ENCODE data around the gene SPAG17. TPM values are rescaled to one million over a fixed set of nuclear protein-coding genes. Genes with fewer than 3 reads are reported as not detected.
A peak's percentile ranks its signal among the peaks of the same experiment; 100 is the strongest.

Gene SPAG17
- total RNA-seq, 1 donor from 2014 or later, result 0.52 TPM

DNA sequence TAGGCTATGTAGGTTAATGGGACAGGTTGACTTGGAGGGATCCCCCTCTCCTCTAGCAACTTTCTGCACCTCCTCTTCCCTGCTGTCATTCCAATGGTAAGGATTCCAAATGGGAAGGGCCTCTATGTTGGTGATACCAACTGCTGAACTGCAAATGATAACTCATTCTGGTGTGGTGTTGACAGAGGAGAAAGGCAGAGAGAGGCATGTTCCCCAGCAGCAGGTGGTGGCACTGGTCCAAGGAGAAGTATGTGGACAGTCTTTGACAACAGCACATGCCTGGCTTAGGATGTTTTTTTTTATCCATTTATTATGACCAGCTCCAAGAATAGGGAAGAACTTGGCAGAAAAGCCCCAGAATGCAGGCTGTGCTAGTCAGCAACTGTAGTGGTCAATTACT lies 19.6 kb upstream of the SPAG17 start:
- Histone ChIP-seq H3K4me3 (ENCODE audit: low read length in 3 of 3) (no peak overlapping the region), H3K27me3 (ENCODE audit: control insufficient read depth in 3 of 3, insufficient read depth in 3 of 3, low read length in 3 of 3) (no peaks in the 10 kb centered on the region), H3K27ac (ENCODE audit: low read depth, low read length) (no peak overlapping the region), H3K36me3 (ENCODE audit: control insufficient read depth in 3 of 3, insufficient read depth in 3 of 3, low read length in 3 of 3) (no peaks in the 10 kb centered on the region), H3K9ac (ENCODE audit: low read depth in 1 of 3, low read length in 3 of 3) (no peak overlapping the region), H3K9me3 (ENCODE audit: control insufficient read depth in 3 of 3, low read length in 3 of 3) (no peaks in the 10 kb centered on the region), H3K4me1 (ENCODE audit: control insufficient read depth in 3 of 3, insufficient read depth in 3 of 3, low read length in 3 of 3) (no peaks in the 10 kb centered on the region)

DNA sequence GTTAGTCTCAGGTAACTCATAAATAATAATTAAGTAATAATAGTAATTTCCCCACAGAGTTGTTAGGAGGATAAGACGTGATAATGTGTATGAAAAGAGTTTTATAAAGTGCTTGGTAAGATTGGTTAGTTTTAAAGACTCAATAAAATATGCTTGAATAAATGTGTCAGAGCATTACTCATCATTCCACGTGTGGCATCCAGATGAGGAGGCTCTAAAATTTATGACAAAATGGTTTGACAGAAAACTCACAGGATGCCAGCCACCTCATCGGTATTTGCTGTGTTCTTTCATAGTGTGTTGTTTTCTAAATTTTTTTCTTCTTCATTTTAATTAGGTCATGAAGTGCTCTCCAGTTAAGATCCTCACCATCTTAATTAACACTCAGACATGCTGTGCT lies 19.1 kb upstream of the SPAG17 start:
- Histone ChIP-seq H3K9ac (ENCODE audit: low read depth in 1 of 3, low read length in 3 of 3) (no peak overlapping the region), H3K4me3 (ENCODE audit: low read length in 3 of 3) (no peak overlapping the region), H3K27me3 (ENCODE audit: control insufficient read depth in 3 of 3, insufficient read depth in 3 of 3, low read length in 3 of 3) (no peaks in the 10 kb centered on the region), H3K36me3 (ENCODE audit: control insufficient read depth in 3 of 3, insufficient read depth in 3 of 3, low read length in 3 of 3) (no peaks in the 10 kb centered on the region), H3K9me3 (ENCODE audit: control insufficient read depth in 3 of 3, low read length in 3 of 3) (no peaks in the 10 kb centered on the region), H3K4me1 (ENCODE audit: control insufficient read depth in 3 of 3, insufficient read depth in 3 of 3, low read length in 3 of 3) (no peaks in the 10 kb centered on the region), H3K27ac (ENCODE audit: low read depth, low read length) (no peak overlapping the region)

DNA sequence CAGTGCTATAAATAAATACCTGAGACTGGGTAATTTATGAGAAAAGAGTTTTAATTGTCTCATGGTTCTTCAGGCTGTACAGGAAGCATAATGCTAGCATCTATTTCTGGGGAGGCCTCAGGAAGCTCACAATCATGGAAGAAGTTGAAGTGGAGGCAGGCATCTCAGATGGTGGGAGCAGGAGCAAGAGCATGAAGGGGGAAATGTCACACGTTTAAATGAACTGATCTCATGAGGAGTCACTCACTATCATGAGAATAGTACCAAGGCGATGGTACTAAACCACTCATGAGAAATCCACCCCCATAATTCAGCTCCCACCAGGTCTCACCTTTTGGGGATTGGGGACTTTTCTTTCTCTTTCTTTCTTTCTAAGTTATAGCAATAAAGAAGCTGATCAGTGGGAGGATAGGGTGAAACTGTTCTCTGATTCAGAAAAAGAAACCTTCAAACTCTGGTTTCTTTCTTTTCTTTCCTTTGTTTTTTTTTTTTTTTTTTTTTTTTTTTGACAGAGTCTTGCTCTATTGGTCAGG lies 17.1 kb upstream of the SPAG17 start:
- Histone ChIP-seq H3K27me3 (ENCODE audit: control insufficient read depth in 3 of 3, insufficient read depth in 3 of 3, low read length in 3 of 3) (no peaks in the 10 kb centered on the region), H3K9me3 (ENCODE audit: control insufficient read depth in 3 of 3, low read length in 3 of 3) (no peaks in the 10 kb centered on the region)

DNA sequence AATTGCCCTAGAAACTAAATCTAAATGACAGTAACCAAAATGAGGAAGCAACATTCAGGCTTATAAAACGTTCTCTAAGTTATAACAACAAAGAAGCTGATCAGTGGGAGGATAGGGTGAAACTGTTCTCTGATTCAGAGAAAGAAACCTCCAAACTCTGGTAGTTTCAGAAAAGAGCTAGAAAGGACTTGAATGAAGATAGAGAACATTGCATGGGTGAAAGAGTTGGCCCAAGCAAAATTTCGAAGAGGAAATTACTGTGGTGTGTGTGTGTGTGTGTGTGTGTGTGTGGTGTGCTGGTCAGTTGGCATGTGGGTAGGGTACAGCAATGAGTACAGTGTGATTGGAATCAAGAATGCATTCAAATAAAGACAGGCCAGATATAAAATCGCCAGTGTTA lies 16.5 kb upstream of the SPAG17 start:
- H3K36me3 ChIP-seq (ENCODE audit: control insufficient read depth in 3 of 3, insufficient read depth in 3 of 3, low read length in 3 of 3), result no peaks in the 10 kb centered on the region
- H3K9me3 ChIP-seq (ENCODE audit: control insufficient read depth in 3 of 3, low read length in 3 of 3), result no peaks in the 10 kb centered on the region
- no peak overlapping the region for H3K4me3 ChIP-seq (ENCODE audit: low read length in 3 of 3)

More for the DNA sequence above, 17.1 kb upstream of the SPAG17 start:
- Histone ChIP-seq H3K27ac (ENCODE audit: low read depth, low read length) (no peak overlapping the region), H3K9ac (ENCODE audit: low read depth in 1 of 3, low read length in 3 of 3) (no peak overlapping the region), H3K4me3 (ENCODE audit: low read length in 3 of 3) (no peak overlapping the region), H3K4me1 (ENCODE audit: control insufficient read depth in 3 of 3, insufficient read depth in 3 of 3, low read length in 3 of 3) (no peaks in the 10 kb centered on the region), H3K36me3 (ENCODE audit: control insufficient read depth in 3 of 3, insufficient read depth in 3 of 3, low read length in 3 of 3) (no peaks in the 10 kb centered on the region)

DNA sequence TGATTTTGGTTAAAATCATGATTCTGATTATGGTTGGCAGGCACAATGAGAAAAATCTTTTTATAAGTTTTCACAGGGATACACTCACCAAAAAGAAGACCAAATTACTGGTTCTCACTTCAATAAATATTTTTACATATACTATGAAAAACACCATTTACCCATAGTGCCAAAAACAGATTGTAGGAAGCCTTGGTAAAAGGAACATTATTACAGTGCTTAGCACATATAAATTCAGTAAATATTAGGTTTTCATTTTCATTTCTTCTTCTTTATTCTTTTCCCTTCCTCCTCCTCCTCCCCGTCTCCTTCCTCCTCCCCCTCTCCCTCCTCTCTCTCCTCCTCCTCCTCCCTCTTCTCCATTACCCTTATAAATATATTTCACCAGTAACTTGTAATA lies 15.8 kb upstream of the SPAG17 start:
- Histone ChIP-seq H3K9me3 (ENCODE audit: control insufficient read depth in 3 of 3, low read length in 3 of 3) (no peaks in the 10 kb centered on the region), H3K27me3 (ENCODE audit: control insufficient read depth in 3 of 3, insufficient read depth in 3 of 3, low read length in 3 of 3) (no peaks in the 10 kb centered on the region), H3K9ac (ENCODE audit: low read depth in 1 of 3, low read length in 3 of 3) (no peak overlapping the region), H3K4me3 (ENCODE audit: low read length in 3 of 3) (no peak overlapping the region), H3K36me3 (ENCODE audit: control insufficient read depth in 3 of 3, insufficient read depth in 3 of 3, low read length in 3 of 3) (no peaks in the 10 kb centered on the region), H3K27ac (ENCODE audit: low read depth, low read length) (no peak overlapping the region), H3K4me1 (ENCODE audit: control insufficient read depth in 3 of 3, insufficient read depth in 3 of 3, low read length in 3 of 3) (no peaks in the 10 kb centered on the region)

More for the DNA sequence above, 16.5 kb upstream of the SPAG17 start:
- Histone ChIP-seq H3K9ac (ENCODE audit: low read depth in 1 of 3, low read length in 3 of 3) (no peak overlapping the region), H3K27ac (ENCODE audit: low read depth, low read length) (no peak overlapping the region), H3K4me1 (ENCODE audit: control insufficient read depth in 3 of 3, insufficient read depth in 3 of 3, low read length in 3 of 3) (no peaks in the 10 kb centered on the region), H3K27me3 (ENCODE audit: control insufficient read depth in 3 of 3, insufficient read depth in 3 of 3, low read length in 3 of 3) (no peaks in the 10 kb centered on the region)

DNA sequence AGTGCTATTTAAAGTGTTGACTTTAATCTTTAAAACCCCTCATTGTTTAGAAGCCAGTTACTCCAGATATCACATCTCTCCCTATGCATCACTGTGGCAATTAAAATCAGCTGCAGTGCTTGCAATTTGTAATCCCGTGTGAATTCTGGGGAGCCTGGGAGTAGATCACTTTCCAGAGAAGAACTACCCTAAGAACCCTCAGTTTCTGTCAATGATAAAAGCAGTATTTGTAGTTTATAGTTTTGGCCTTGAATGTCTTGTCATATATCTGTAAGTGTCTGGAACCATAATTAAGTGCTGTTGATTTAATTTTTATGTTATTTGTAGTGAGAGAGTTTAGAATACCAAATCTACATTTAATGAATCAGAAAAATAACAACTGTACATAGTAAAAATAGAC lies 5.5 kb upstream of the SPAG17 start:
- Histone ChIP-seq H3K27ac (ENCODE audit: low read depth, low read length) (no peak overlapping the region), H3K36me3 (ENCODE audit: control insufficient read depth in 3 of 3, insufficient read depth in 3 of 3, low read length in 3 of 3) (no peaks in the 10 kb centered on the region), H3K4me3 (ENCODE audit: low read length in 3 of 3) (no peak overlapping the region), H3K27me3 (ENCODE audit: control insufficient read depth in 3 of 3, insufficient read depth in 3 of 3, low read length in 3 of 3) (no peaks in the 10 kb centered on the region), H3K4me1 (ENCODE audit: control insufficient read depth in 3 of 3, insufficient read depth in 3 of 3, low read length in 3 of 3) (no peaks in the 10 kb centered on the region), H3K9ac (ENCODE audit: low read depth in 1 of 3, low read length in 3 of 3) (no peak overlapping the region), H3K9me3 (ENCODE audit: control insufficient read depth in 3 of 3, low read length in 3 of 3) (peaks cover 0 to 4% (median 2%) of the 10 kb centered on the region in 3 donors)

DNA sequence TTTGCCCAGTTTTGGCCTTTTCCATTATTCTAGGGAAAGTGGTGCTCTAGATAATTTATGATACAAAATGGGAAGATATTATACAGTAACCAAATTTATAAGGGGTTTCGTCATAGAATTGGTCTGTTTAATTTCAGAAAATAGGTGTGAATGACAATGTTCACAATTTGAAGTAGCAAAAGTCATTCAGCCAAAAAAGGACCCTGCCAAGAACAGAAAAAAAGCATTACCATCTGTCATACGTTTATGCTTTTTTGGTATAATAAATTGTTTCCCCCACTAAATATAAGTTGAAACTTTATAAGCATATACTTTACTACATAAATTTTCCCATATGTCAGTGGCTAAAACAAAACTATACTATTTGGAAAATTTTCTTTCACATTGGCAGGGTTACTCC lies 4.5 kb upstream of the SPAG17 start:
- Histone ChIP-seq H3K27ac (ENCODE audit: low read depth, low read length) (no peak overlapping the region), H3K9ac (ENCODE audit: low read depth in 1 of 3, low read length in 3 of 3) (no peak overlapping the region), H3K36me3 (ENCODE audit: control insufficient read depth in 3 of 3, insufficient read depth in 3 of 3, low read length in 3 of 3) (no peaks in the 10 kb centered on the region), H3K9me3 (ENCODE audit: control insufficient read depth in 3 of 3, low read length in 3 of 3) (peaks cover 0 to 4% (median 2%) of the 10 kb centered on the region in 3 donors), H3K27me3 (ENCODE audit: control insufficient read depth in 3 of 3, insufficient read depth in 3 of 3, low read length in 3 of 3) (no peaks in the 10 kb centered on the region), H3K4me1 (ENCODE audit: control insufficient read depth in 3 of 3, insufficient read depth in 3 of 3, low read length in 3 of 3) (peaks cover 0 to 6% (median 0%) of the 10 kb centered on the region in 3 donors), H3K4me3 (ENCODE audit: low read length in 3 of 3) (no peak overlapping the region)

DNA sequence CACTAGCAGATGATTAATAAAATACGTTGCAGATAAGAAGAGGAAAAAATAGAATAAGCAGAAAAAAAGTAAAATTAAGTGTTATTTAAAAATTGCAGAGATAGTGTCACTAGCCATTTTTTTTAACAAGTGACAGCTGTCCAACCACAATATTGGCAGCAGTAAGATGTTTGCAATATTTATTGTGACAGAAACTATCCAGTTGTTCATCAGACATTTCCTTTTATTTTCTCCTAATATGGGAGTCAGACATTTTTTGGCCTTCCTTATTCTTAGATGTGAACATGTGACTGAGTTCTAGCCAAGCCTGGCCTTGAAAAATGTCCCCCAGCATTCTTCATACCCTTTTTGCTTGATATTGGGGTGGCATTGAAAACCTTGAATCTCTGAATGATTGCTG lies 3.4 kb upstream of the SPAG17 start:
- no peaks in the 10 kb centered on the region for H3K36me3 ChIP-seq (ENCODE audit: control insufficient read depth in 3 of 3, insufficient read depth in 3 of 3, low read length in 3 of 3)
- H3K4me3 ChIP-seq (ENCODE audit: low read length in 3 of 3), result no peak overlapping the region
- no peaks in the 10 kb centered on the region for H3K27me3 ChIP-seq (ENCODE audit: control insufficient read depth in 3 of 3, insufficient read depth in 3 of 3, low read length in 3 of 3)
- no peak overlapping the region for H3K27ac ChIP-seq (ENCODE audit: low read depth, low read length)
- peaks cover 0 to 6% (median 0%) of the 10 kb centered on the region in 3 donors for H3K4me1 ChIP-seq (ENCODE audit: control insufficient read depth in 3 of 3, insufficient read depth in 3 of 3, low read length in 3 of 3)
- no peak overlapping the region for H3K9ac ChIP-seq (ENCODE audit: low read depth in 1 of 3, low read length in 3 of 3)
- H3K9me3 ChIP-seq (ENCODE audit: control insufficient read depth in 3 of 3, low read length in 3 of 3), result peaks cover 0 to 4% (median 2%) of the 10 kb centered on the region in 3 donors

DNA sequence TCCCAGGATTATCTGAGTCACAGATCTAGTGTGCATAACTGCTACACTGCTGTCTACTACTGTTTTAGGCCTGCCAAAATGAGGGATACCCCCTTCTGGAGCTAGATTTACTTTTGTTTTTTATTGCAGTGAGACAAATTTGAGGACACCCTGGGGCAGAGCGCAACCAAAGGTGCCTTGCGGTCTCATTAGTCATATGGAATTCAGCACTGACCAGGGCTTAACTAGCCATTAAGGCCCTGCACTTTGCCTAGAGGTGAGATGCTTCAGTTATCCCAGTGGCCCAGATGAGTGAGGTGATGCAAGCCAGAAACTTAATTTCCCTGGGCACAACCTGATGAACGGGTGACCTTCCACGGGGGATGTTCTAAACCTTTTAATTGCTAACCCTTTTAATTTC lies 998 bp upstream of the SPAG17 start:
- Histone ChIP-seq H3K36me3 (ENCODE audit: control insufficient read depth in 3 of 3, insufficient read depth in 3 of 3, low read length in 3 of 3) (no peaks in the 10 kb centered on the region), H3K9ac (ENCODE audit: low read depth in 1 of 3, low read length in 3 of 3) (no peak overlapping the region), H3K9me3 (ENCODE audit: control insufficient read depth in 3 of 3, low read length in 3 of 3) (no peaks in the 10 kb centered on the region), H3K4me1 (ENCODE audit: control insufficient read depth in 3 of 3, insufficient read depth in 3 of 3, low read length in 3 of 3) (peaks cover 0 to 6% (median 0%) of the 10 kb centered on the region in 3 donors), H3K27ac (ENCODE audit: low read depth, low read length) (no peak overlapping the region), H3K4me3 (ENCODE audit: low read length in 3 of 3) (no peak overlapping the region), H3K27me3 (ENCODE audit: control insufficient read depth in 3 of 3, insufficient read depth in 3 of 3, low read length in 3 of 3) (no peaks in the 10 kb centered on the region)

DNA sequence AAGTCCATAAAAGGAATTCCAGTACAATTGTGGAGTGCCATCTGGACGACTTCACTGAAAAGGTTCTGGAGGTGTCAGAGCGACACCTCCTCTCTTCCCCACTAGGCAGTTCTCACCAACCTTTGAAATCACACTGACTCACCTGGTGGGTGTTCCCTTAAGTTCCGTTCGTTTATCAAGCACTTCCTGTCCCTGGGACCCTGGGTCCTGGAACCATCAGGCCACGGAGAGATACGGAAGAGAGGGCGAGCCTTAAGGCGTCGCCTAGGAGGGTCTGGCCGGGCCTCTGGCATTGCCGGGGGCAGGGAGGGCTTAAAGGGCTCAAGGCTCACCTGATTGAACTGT lies 317 bp downstream of the SPAG17 start:
- Histone ChIP-seq H3K4me1 (ENCODE audit: control insufficient read depth in 3 of 3, insufficient read depth in 3 of 3, low read length in 3 of 3) (peaks cover 0 to 6% (median 0%) of the 10 kb centered on the region in 3 donors), H3K27ac (ENCODE audit: low read depth, low read length) (no peak overlapping the region), H3K4me3 (ENCODE audit: low read length in 3 of 3) (peak overlapping the region; percentile 56 to 63 (median 56)), H3K27me3 (ENCODE audit: control insufficient read depth in 3 of 3, insufficient read depth in 3 of 3, low read length in 3 of 3) (no peaks in the 10 kb centered on the region), H3K36me3 (ENCODE audit: control insufficient read depth in 3 of 3, insufficient read depth in 3 of 3, low read length in 3 of 3) (no peaks in the 10 kb centered on the region), H3K9me3 (ENCODE audit: control insufficient read depth in 3 of 3, low read length in 3 of 3) (no peaks in the 10 kb centered on the region), H3K9ac (ENCODE audit: low read depth in 1 of 3, low read length in 3 of 3) (no peak overlapping the region)

DNA sequence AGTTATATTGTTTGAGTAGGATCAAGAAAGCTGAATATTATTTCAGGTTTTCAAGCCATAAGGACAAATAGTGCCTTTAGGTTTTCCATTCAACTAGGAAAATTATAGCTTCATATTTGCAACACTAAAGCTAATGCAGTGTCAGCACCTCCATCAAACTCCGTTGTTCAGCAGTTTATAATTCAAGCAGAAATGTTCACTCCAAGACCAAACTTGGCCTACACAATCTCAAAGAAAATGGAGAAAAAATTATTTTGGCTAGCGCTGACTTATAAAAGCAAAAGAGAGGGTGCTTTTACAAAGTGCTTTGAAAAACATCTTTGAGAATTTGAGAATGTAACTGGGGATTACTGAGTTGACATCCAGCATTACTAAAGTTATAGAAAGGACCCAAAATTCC lies 1.4 kb downstream of the SPAG17 start:
- Histone ChIP-seq H3K9me3 (ENCODE audit: control insufficient read depth in 3 of 3, low read length in 3 of 3) (no peaks in the 10 kb centered on the region), H3K27ac (ENCODE audit: low read depth, low read length) (no peak overlapping the region), H3K27me3 (ENCODE audit: control insufficient read depth in 3 of 3, insufficient read depth in 3 of 3, low read length in 3 of 3) (no peaks in the 10 kb centered on the region), H3K4me1 (ENCODE audit: control insufficient read depth in 3 of 3, insufficient read depth in 3 of 3, low read length in 3 of 3) (peaks cover 0 to 6% (median 0%) of the 10 kb centered on the region in 3 donors), H3K9ac (ENCODE audit: low read depth in 1 of 3, low read length in 3 of 3) (no peak overlapping the region), H3K36me3 (ENCODE audit: control insufficient read depth in 3 of 3, insufficient read depth in 3 of 3, low read length in 3 of 3) (no peaks in the 10 kb centered on the region), H3K4me3 (ENCODE audit: low read length in 3 of 3) (no peak overlapping the region)
